ENCODE measurements around the gene HYAL3.
"Not testable (repeated sequence)": the region's sequence is repeated elsewhere in the genome, so short reads cannot be mapped to it uniquely, and the experiment has no call there.

HYAL3 gene

DNA sequence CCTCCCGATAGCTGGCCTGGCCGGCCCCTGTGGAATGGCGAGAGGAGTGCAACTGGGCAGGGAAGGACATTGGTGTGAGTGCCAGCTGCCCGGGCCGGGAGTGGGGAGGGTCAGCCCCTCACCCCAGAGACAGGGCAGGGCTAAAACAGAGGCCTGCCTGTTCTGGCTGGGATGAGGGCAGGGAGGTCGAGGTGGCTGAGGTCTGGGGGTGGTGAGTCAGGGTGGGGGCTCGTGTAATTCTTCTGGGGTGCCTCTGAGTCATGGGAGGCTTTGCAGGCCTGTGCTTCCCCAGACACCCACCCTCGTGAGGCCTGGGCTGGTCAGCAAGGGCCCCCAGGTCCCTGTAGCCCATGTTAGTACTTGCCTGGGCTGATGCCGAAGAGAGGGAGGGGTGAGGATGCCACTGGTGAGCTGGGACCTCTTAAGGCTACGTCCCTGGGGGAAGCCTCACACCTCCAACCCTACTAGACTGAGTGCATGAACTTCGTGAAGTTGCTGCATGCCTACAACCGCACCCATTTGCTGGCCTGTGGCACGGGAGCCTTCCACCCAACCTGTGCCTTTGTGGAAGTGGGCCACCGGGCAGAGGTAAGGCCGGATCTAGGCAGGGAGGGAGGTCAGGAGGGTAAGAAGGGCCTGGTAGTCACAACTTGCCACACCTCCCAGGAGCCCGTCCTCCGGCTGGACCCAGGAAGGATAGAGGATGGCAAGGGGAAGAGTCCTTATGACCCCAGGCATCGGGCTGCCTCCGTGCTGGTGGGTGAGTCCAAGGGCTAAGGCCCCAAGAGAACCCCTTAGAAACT lies 28.6 kb downstream of the HYAL3 start:
- no peak for DNase-seq (ENCODE audit: low spot score)

- DNase-seq (ENCODE audit: low spot score): no peak
These were observed 29.2 kb downstream of the HYAL3 start for GRCh38 chr3:50269977-50270413.

DNA sequence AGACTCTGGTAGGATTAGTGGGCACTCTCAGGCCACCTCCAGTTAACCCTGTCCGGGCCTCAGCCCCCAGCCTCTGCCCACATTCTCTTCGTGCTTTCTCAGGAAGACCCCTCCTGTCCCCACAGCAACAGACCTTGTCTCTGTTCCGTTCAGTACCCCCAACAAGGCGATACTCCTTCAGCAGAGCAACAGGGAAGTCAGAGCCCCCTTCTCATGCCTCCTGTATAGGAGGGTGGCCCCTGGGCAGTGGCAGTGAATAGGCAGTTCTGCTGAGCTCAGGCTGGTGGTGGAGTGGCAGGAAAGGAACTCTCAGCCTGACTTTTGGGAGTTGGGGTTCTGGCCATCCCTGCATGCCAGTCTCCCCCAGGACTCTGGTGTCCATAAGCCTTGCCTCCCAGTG lies 29.7 kb downstream of the HYAL3 start:
- no peak for DNase-seq (ENCODE audit: low spot score)

DNA sequence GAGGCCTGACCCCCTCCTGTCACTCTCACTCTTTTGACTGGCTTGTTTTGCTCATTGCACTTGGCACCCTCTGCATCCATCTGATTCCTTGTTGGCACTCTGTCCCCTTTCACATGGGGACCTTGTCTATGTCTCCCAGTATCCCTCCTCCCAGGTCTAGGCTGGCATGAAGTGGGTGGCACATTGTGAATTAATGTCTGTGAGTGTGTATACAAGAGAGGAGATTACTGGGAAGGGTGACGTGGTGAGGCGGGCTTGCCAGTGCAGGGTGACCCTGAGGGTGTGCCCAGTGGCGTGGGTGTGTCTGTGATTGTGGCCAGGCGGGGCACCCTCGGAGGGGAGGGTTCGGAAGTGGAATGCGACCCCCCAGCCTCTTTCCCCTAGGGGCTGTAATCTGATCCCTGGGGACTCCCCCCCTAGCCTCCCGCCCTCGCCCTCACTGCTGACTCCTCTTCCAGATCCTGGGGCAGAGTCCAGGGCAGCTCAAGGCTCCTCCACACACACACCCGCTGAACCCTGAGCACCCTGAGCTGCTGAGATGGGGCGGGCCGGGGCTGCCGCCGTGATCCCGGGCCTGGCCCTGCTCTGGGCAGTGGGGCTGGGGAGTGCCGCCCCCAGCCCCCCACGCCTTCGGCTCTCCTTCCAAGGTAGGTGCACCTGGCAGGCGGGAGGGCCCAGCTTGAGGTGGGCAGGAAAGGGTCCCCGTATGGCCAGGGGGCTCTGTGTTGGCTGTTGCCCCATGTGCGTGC lies 30.3 kb downstream of the HYAL3 start, which contains the start of gene SEMA3B:
TSS of gene SEMA3B (plus strand) at position 445 of the 749 bp plus-strand sequence. CDS start at position 539, 94 bp downstream.
- DNase-seq (ENCODE audit: low spot score): peak; percentile 57

- no peak for DNase-seq (ENCODE audit: low spot score)
These were observed 30.9 kb downstream of the HYAL3 start for GRCh38 chr3:50268276-50268675.

GRCh38 chr3:50267280-50267913 lies 31.8 kb downstream of the HYAL3 start:
- DNase-seq (ENCODE audit: low spot score): peak; percentile 58

DNA sequence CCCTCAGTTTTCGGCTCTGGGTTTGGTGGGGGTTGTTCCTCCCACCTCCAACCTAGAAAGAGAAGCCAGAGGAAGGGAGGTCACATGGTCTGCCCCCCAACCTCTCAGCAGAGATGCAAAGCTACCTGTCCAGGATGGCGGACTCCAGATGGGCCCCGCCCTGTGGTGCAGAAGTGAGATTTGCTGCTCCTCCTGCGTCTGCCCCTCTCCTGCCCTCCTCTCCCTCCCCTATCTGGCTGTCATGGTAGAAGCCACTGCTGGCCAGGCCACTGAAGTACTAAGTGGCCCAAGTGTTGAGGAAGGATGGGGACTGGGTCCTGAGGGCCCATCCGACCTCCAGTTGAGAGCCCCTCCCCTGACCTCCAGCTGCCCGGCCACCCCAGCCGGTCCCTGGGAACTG lies 32.4 kb downstream of the HYAL3 start:
- DNase-seq (ENCODE audit: low spot score): no peak

DNA sequence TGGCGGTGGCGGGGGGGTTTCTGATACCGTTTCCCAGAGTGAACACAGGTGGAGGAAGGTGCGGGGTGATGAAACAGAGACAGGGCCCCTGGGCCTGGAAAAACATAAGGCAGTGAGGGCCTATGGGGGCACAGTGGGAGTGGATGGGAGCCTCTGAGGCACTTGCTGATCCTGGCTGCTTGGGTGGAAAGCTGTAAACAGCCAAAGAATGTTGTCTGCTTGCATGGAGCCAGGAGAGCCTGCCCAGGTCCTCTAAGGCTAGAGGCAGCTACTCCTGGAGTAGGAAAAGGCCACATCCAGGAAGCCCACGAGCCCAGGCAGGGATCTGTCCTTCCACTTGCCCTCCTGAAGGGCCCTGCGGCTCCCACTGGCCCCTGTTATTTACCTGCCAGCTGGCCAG lies 33.2 kb downstream of the HYAL3 start:
- DNase-seq (ENCODE audit: low spot score): no peak

DNA sequence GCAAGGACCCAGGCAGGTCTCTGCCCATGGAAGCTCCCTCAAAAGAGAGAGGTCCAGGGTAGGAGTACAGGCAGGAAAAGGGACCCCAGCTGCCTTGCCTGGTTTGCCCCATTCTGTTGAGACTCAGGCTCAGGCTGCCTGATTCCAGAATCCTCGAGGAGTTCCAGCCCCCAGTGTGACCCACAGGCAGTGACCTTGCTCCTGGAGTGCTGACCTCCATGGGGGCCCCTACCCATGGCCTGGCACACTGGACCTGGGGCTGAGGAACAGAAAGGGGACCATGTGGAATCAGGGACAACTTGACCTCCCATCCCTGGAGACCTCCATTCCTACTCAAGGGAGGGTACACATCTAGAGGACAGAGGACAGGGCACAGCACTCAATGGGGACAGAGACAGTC lies 33.6 kb downstream of the HYAL3 start:
- no peak for DNase-seq (ENCODE audit: low spot score)

GRCh38 chr3:50264964-50265485 lies 34.2 kb downstream of the HYAL3 start:
- DNase-seq (ENCODE audit: low spot score): no peak

DNA sequence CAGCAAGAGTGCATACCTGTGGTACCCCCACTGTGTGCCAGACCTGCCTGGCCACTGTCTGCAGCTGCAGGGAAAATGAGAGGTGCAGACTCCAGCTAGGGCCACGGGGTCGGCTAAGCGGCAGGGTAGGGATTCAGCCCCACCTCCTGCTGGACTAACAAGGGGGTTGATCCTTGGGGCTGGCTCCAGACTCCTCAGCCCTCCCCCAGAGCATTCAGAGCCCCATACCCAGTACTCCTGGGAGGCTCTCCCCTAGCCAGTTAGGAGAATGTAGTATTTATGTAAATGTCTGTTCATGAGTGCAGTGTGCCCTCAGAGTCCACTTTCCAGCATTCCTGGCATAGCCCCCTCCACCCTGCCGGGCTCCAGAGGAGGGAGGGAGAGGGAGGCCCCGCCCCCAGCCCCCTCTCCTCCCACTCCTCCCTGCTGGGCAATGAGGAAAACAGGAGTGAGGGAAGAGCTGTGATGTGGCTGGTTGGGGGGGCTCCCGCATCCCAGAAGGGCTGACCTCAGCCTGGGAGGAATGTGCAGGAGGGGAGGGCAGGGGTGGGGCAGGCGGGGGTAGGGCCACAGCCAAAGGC lies 34.7 kb downstream of the HYAL3 start:
- DNase-seq (ENCODE audit: low spot score): peak; percentile 89

- no peak for DNase-seq (ENCODE audit: low spot score)
These were observed 35.5 kb downstream of the HYAL3 start for GRCh38 chr3:50263478-50264382.

DNA sequence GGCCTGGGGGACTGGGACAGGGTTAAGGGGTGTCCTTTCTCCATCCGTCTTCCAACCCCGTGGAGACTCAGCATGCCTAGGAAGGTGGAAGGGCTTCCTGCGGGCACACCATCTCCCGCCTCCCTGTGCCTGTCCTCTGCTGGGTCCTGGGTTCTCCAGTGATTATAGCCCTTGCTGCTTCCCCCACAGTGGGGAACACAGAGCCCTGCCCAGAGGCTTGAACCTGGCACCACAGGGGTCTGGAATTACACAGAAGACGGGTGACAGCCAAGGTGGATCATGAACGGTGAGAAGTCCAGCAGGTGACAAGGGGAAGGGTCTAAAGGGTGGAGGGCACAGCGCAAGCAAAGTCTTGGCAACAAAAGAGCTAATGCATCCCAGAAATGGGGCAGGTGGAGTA lies 36.4 kb downstream of the HYAL3 start:
- no peak for DNase-seq (ENCODE audit: low spot score)

- not testable (repeated sequence) for DNase-seq (ENCODE audit: low spot score)
These were observed 37.0 kb downstream of the HYAL3 start for GRCh38 chr3:50262200-50262599.

DNA sequence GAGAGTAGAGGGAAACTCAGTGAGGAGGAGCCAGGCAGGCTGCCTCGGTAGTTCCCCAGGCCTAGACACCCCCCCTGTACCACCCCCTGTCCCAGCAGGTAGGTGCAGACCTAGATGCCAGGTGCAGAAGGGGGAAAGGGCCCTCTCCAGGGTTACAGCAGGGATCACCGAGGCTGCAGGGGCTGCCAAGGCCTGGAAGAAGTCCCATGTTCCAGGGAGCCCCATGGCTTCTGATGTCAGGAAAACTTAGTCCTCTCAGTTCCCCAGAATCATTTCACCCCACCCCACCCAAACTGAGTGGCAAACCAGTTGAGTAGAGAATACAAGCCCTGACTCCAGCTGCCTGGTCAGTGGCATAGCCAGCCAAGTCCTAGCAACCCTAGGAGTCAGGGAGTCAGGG lies 37.7 kb downstream of the HYAL3 start:
- no peak for DNase-seq (ENCODE audit: low spot score)

DNA sequence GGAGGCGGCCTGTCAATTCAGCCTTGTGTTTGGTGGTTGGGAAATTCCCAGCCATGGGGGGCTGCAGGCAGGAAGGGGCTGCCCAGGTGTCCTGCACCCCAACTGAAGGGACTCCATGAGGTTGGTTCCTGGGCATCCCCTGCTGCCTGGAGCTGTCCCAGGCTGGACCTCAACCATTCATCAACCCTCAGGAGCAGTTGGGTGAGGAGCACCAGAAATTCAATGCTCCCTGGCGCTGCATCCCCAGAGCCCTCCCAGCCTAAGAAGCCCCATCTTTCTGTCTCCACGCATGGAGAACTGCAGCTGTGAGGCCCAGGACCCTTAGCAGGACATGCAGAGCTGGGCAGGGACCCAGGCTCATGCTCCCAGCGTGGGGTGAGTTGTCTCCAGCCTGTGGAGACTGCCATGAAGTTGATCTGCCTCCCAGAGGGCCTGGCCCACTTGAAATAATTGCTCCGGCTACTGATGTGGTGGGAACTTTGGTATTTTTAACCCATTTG lies 38.2 kb downstream of the HYAL3 start:
- no peak for DNase-seq (ENCODE audit: low spot score)

DNA sequence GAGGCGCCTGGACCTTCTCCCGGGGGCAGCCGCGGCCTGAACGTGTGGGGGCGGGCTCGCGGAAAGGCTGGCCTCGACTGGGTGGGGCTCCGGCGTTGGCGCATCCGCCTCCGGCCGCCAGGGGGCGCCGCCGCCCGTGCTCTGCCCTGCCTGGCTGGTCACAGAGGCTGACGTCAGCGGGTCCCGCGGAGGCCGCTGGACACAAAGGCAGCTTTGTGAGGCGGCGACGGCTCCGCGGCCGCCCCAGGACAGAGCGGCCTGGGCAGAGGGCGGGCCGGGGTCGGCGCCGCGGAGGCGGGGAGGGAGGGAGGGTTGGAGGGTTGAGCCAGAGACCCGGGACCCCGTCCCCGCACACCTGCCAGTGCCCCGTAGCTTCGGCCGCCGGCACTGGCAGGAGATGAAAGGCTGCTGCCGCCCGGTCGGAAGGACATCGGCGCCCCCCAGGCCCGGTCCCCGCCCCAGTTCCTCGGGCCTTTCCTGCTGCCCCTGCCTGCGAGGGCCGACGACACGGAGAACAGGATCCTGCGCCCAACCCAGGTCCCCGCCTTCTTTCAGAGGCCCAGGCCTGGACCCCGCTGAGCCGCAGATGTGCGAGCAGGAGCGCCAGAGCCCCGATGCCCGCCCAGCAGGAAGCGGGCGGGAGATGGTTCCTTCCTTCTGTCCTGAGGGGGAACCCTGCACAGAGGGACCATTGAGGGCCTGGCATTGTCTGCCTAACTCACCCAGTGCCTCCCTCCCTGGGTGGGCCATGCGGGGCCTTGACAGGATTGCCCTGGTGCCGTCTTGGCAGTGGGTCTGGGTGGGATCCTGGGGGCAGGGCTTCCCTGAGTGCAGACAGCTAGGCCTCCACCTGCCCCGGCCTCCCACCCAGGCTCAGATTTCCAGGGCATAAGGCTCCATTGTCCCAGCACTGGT lies 38.9 kb downstream of the HYAL3 start:
- peak; percentile 95 for DNase-seq (ENCODE audit: low spot score)

DNA sequence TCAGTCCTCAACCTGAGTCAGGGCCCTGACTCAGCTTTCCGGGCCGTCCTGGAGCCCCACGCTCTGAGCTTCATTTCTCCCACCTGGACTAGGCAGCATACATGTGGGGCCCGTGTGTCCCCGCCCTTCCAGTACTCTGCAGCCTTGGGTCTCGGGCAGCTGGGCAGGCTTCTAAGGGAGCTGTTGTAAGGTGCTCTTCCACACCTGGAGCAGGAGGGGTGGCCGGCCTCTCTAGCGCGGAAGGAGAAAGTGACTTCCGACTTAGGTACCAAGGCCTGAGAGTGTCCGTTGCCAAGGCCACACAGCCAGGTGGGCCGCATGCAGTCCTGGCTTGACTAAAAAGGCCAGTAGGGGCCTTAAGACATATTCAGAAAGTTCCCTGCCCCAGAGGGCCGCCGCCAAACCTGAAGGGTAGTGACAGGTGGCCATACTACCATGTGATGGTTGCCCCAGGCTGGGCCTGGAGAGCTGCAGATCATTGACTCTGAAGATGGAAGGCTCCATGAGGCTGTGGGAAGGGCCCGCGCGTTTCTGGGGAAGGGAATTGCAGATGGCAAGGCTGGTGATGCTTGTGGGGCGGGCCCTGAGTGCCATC lies 39.7 kb downstream of the HYAL3 start:
- no peak for DNase-seq (ENCODE audit: low spot score)

DNA sequence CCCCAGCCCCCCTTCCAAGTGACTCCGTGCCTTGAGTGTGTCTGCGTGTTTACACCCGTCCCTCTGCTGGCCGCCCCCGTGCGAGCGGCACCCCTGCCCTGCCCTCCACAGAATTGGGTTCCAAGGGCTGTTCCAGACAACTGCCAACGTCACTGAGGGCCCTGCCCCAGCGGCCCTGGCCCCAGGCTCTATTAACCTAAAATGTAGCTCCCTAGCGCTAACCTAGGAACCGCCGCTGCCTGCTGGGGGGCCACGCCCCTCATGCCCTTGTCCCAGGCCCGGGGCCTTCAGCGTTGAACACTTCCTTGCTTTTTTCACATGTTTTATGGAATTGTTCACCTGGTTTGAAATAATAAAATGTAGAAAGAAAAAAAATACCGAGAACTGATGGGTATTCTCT lies 40.2 kb downstream of the HYAL3 start:
- DNase-seq (ENCODE audit: low spot score): no peak

Data from iPS-NIHi11 (cell line).